WTC11 (cell line): ENCODE data around the gene CERS2. TPM values are rescaled to one million over a fixed set of nuclear protein-coding genes. Genes with fewer than 3 reads are reported as not detected.

Source experiments
- ATAC-seq: fragments of 200-7000 bp; cut with Tn5 transposase; 2 replicates; pipeline ENCODE4 v1.10.0; 2021; ENCODE audit warnings: mild to moderate bottlenecking, moderate library complexity
- CTCF ChIA-PET: fragments of 300-600 bp; sonication (Branson Sonifier 250); formaldehyde crosslinking; loops from one replicate; lab custom pipeline; 2021; ENCODE audit warnings: antibody characterized with exemption; lab: Charles Lee
- POLR2A ChIA-PET: fragments of 350-600 bp; sonication (Branson Sonifier 250); formaldehyde crosslinking; loops from one replicate; lab custom pipeline; 2021; ENCODE audit warnings: antibody characterized with exemption; lab: Charles Lee
- DNase-seq: peaks from one replicate; pipeline ENCODE4 v3.0.0; 2021; ENCODE audit warnings: low spot score
- H3K27ac Mint-ChIP-seq: 2 replicates; pipeline ENCODE4 v1.8.0; 2021; ENCODE audit warnings: mixed read lengths
- H3K27me3 Mint-ChIP-seq: 2 replicates; pipeline ENCODE4 v1.8.0; 2021; ENCODE audit warnings: low read depth, mild to moderate bottlenecking, moderate library complexity, mixed read lengths
- H3K36me3 Mint-ChIP-seq: 2 replicates; pipeline ENCODE4 v1.8.0; 2021; ENCODE audit warnings: mixed read lengths
- H3K4me1 Mint-ChIP-seq: 2 replicates; pipeline ENCODE4 v1.8.0; 2022; ENCODE audit warnings: mixed read lengths
- H3K4me3 Mint-ChIP-seq: 2 replicates; pipeline ENCODE4 v1.8.0; 2021; ENCODE audit warnings: mild to moderate bottlenecking, moderate library complexity, mixed read lengths
- H3K9me3 Mint-ChIP-seq: 2 replicates; pipeline ENCODE4 v1.8.0; 2021; ENCODE audit warnings: mixed read lengths
- ATF1 ChIP-seq: sonication (generic); formaldehyde crosslinking; IDR thresholded peaks from 2 replicates; pipeline ENCODE4 v1.8.1; 2023; ENCODE audit warnings: mild to moderate bottlenecking, moderate library complexity, missing genetic modification reagents
- ATF2 ChIP-seq: sonication (generic); formaldehyde crosslinking; IDR thresholded peaks from 2 replicates; pipeline ENCODE4 v1.8.1; 2022; ENCODE audit warnings: low read depth, missing genetic modification reagents, borderline replicate concordance
- CBFB ChIP-seq: sonication (generic); formaldehyde crosslinking; IDR thresholded peaks from 2 replicates; pipeline ENCODE4 v1.8.1; 2022; ENCODE audit warnings: mild to moderate bottlenecking, low read depth, missing genetic modification reagents
- CREB1 ChIP-seq: sonication (generic); formaldehyde crosslinking; IDR thresholded peaks from 2 replicates; pipeline ENCODE4 v1.8.0; 2023; ENCODE audit warnings: mild to moderate bottlenecking, missing genetic modification reagents
- GTF2I ChIP-seq: fragments of 250-450 bp; sonication (Bioruptor Pico); conservative IDR thresholded peaks from 2 replicates; pipeline ENCODE4 v1.4.0; 2021; ENCODE audit warnings: mild to moderate bottlenecking
- JAZF1 ChIP-seq: fragments of 250-450 bp; sonication (Bioruptor Pico); IDR thresholded peaks from 2 replicates; pipeline ENCODE4 v1.9.0; 2021; ENCODE audit warnings: moderate library complexity, mild to moderate bottlenecking, inconsistent platforms
- JUN ChIP-seq: sonication (generic); formaldehyde crosslinking; IDR thresholded peaks from 2 replicates; pipeline ENCODE4 v1.8.0; 2023; ENCODE audit warnings: mild to moderate bottlenecking, missing genetic modification reagents
- KAT7 ChIP-seq: sonication (generic); formaldehyde crosslinking; IDR thresholded peaks from 2 replicates; pipeline ENCODE4 v1.8.1; 2023; ENCODE audit warnings: missing genetic modification reagents, mild to moderate bottlenecking, borderline replicate concordance
- OVOL2 ChIP-seq: fragments of 250-450 bp; sonication (Bioruptor Pico); IDR thresholded peaks from 2 replicates; pipeline ENCODE4 v1.9.0; 2021; ENCODE audit warnings: mild to moderate bottlenecking, borderline replicate concordance
- RELA ChIP-seq: sonication (generic); formaldehyde crosslinking; IDR thresholded peaks from 2 replicates; pipeline ENCODE4 v1.8.1; 2022; ENCODE audit warnings: missing genetic modification reagents, mild to moderate bottlenecking, borderline replicate concordance
- SP1 ChIP-seq: sonication (generic); formaldehyde crosslinking; conservative IDR thresholded peaks from 2 replicates; pipeline ENCODE4 v1.8.1; 2022; ENCODE audit warnings: missing genetic modification reagents
- TP53 ChIP-seq: sonication (generic); formaldehyde crosslinking; IDR thresholded peaks from 2 replicates; pipeline ENCODE4 v1.8.1; 2023; ENCODE audit warnings: mild to moderate bottlenecking, missing genetic modification reagents
- ZNF671 ChIP-seq: fragments of 250-450 bp; sonication (Bioruptor Pico); IDR thresholded peaks from 2 replicates; pipeline ENCODE4 v1.8.0; 2021; ENCODE audit warnings: mild to moderate bottlenecking
- total RNA-seq: library from RNA; stranded (reverse); gene quantifications from 3 replicates; pipeline ENCODE4 v1.2.3, GENCODE V29; 2021
- TF ChIP-seq, protein P1 (sequence below): sonication (generic); formaldehyde crosslinking; IDR thresholded peaks from 2 replicates; pipeline ENCODE4 v1.8.1; 2023; ENCODE audit warnings: mild to moderate bottlenecking, missing genetic modification reagents
- TF ChIP-seq, protein P2 (sequence below): fragments of 250-450 bp; sonication (Bioruptor Pico); IDR thresholded peaks from 2 replicates; pipeline ENCODE4 v2.1.2; 2022; ENCODE audit warnings: mild to moderate bottlenecking, moderate library complexity
- TF ChIP-seq, protein P3 (sequence below): fragments of 250-450 bp; sonication (Bioruptor Pico); IDR thresholded peaks from 2 replicates; pipeline ENCODE4 v1.9.0; 2021; ENCODE audit warnings: mild to moderate bottlenecking, borderline replicate concordance
- TF ChIP-seq, protein P4 (sequence below): sonication (generic); formaldehyde crosslinking; IDR thresholded peaks from 2 replicates; pipeline ENCODE4 v1.8.0; 2022; ENCODE audit warnings: mild to moderate bottlenecking, missing genetic modification reagents
- TF ChIP-seq, protein P5 (sequence below): sonication (generic); formaldehyde crosslinking; conservative IDR thresholded peaks from 2 replicates; pipeline ENCODE4 v1.8.1; 2022; ENCODE audit warnings: mild to moderate bottlenecking, missing genetic modification reagents
- TF ChIP-seq, protein P6 (sequence below): sonication (generic); formaldehyde crosslinking; IDR thresholded peaks from 2 replicates; pipeline ENCODE4 v1.8.0; 2023; ENCODE audit warnings: missing genetic modification reagents
- TF ChIP-seq, protein P7 (sequence below): sonication (generic); formaldehyde crosslinking; IDR thresholded peaks from 2 replicates; pipeline ENCODE4 v1.8.1; 2023; ENCODE audit warnings: mild to moderate bottlenecking, missing genetic modification reagents, borderline replicate concordance

The CERS2 gene
- total RNA-seq, 1 experiment from 2014 or later, result 182 TPM

- TF ChIP-seq, protein P1, sequence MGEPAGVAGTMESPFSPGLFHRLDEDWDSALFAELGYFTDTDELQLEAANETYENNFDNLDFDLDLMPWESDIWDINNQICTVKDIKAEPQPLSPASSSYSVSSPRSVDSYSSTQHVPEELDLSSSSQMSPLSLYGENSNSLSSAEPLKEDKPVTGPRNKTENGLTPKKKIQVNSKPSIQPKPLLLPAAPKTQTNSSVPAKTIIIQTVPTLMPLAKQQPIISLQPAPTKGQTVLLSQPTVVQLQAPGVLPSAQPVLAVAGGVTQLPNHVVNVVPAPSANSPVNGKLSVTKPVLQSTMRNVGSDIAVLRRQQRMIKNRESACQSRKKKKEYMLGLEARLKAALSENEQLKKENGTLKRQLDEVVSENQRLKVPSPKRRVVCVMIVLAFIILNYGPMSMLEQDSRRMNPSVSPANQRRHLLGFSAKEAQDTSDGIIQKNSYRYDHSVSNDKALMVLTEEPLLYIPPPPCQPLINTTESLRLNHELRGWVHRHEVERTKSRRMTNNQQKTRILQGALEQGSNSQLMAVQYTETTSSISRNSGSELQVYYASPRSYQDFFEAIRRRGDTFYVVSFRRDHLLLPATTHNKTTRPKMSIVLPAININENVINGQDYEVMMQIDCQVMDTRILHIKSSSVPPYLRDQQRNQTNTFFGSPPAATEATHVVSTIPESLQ (CRISPR knock-in tag), result no peak
- TF ChIP-seq JAZF1 (CRISPR knock-in tag), result no peak
- no peak for TF ChIP-seq ATF2 (CRISPR knock-in tag)
- no peak for TF ChIP-seq RELA
- TF ChIP-seq CREB1, result no peak
- TF ChIP-seq, all 79 proteins: peak for 0
Measured at GRCh38 chr1:150966011-150966410, 8.6 kb downstream of the CERS2 start (continued).

- DNase-seq, result no peak
- Mint-ChIP-seq H3K4me1 (peaks cover 8% of the 10 kb centered on the region), H3K9me3 (no peaks in the 10 kb centered on the region), H3K27ac (no peak overlapping the region), H3K36me3 (peaks cover 76% of the 10 kb centered on the region), H3K4me3 (no peak overlapping the region), H3K27me3 (no peaks in the 10 kb centered on the region)
- TF ChIP-seq, protein P2, sequence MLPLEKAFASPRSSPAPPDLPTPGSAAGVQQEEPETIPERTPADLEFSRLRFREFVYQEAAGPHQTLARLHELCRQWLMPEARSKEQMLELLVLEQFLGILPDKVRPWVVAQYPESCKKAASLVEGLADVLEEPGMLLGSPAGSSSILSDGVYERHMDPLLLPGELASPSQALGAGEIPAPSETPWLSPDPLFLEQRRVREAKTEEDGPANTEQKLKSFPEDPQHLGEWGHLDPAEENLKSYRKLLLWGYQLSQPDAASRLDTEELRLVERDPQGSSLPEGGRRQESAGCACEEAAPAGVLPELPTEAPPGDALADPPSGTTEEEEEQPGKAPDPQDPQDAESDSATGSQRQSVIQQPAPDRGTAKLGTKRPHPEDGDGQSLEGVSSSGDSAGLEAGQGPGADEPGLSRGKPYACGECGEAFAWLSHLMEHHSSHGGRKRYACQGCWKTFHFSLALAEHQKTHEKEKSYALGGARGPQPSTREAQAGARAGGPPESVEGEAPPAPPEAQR, result no peak
- no peak for TF ChIP-seq KAT7
- TF ChIP-seq GTF2I (CRISPR knock-in tag), result no peak
- TF ChIP-seq SP1 (CRISPR knock-in tag), result no peak
- TF ChIP-seq JAZF1 (CRISPR knock-in tag), result no peak
- TF ChIP-seq, protein P3, sequence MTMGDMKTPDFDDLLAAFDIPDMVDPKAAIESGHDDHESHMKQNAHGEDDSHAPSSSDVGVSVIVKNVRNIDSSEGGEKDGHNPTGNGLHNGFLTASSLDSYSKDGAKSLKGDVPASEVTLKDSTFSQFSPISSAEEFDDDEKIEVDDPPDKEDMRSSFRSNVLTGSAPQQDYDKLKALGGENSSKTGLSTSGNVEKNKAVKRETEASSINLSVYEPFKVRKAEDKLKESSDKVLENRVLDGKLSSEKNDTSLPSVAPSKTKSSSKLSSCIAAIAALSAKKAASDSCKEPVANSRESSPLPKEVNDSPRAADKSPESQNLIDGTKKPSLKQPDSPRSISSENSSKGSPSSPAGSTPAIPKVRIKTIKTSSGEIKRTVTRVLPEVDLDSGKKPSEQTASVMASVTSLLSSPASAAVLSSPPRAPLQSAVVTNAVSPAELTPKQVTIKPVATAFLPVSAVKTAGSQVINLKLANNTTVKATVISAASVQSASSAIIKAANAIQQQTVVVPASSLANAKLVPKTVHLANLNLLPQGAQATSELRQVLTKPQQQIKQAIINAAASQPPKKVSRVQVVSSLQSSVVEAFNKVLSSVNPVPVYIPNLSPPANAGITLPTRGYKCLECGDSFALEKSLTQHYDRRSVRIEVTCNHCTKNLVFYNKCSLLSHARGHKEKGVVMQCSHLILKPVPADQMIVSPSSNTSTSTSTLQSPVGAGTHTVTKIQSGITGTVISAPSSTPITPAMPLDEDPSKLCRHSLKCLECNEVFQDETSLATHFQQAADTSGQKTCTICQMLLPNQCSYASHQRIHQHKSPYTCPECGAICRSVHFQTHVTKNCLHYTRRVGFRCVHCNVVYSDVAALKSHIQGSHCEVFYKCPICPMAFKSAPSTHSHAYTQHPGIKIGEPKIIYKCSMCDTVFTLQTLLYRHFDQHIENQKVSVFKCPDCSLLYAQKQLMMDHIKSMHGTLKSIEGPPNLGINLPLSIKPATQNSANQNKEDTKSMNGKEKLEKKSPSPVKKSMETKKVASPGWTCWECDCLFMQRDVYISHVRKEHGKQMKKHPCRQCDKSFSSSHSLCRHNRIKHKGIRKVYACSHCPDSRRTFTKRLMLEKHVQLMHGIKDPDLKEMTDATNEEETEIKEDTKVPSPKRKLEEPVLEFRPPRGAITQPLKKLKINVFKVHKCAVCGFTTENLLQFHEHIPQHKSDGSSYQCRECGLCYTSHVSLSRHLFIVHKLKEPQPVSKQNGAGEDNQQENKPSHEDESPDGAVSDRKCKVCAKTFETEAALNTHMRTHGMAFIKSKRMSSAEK (CRISPR knock-in tag), result no peak
- TF ChIP-seq, protein P4, sequence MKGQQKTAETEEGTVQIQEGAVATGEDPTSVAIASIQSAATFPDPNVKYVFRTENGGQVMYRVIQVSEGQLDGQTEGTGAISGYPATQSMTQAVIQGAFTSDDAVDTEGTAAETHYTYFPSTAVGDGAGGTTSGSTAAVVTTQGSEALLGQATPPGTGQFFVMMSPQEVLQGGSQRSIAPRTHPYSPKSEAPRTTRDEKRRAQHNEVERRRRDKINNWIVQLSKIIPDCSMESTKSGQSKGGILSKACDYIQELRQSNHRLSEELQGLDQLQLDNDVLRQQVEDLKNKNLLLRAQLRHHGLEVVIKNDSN, result no peak
- no peak for TF ChIP-seq JUN
- POLR2A ChIA-PET, result interaction anchor here (1.0 kb wide), 1 partner anchor 41 kb away, joined by 3 read pairs; the partner anchor contains the start of gene MINDY1
- CTCF ChIA-PET, result interaction anchor here (0.8 to 1.4 kb wide), 3 partner anchors 14 to 41 kb away, joined by 3 to 5 read pairs (median 3); partner anchors contain the start of gene MINDY1
- no peak for ATAC-seq
Measured at GRCh38 chr1:150965605-150966004, 9.0 kb downstream of the CERS2 start.

- ChIA-PET CTCF (no interaction called here), POLR2A (no interaction called here)
- H3K36me3 Mint-ChIP-seq, result peaks cover 91% of the 10 kb centered on the region
- H3K4me3 Mint-ChIP-seq, result no peak overlapping the region
- ATAC-seq (no peak), DNase-seq (no peak)
- TF ChIP-seq, protein P5, sequence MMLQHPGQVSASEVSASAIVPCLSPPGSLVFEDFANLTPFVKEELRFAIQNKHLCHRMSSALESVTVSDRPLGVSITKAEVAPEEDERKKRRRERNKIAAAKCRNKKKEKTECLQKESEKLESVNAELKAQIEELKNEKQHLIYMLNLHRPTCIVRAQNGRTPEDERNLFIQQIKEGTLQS (CRISPR knock-in tag), result no peak
- no peak for TF ChIP-seq CBFB (CRISPR knock-in tag)
- TF ChIP-seq, protein P6, sequence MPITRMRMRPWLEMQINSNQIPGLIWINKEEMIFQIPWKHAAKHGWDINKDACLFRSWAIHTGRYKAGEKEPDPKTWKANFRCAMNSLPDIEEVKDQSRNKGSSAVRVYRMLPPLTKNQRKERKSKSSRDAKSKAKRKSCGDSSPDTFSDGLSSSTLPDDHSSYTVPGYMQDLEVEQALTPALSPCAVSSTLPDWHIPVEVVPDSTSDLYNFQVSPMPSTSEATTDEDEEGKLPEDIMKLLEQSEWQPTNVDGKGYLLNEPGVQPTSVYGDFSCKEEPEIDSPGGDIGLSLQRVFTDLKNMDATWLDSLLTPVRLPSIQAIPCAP, result no peak
- no peak for TF ChIP-seq ZNF671 (CRISPR knock-in tag)
- no peak for TF ChIP-seq TP53 (CRISPR knock-in tag)
- TF ChIP-seq, protein P7, sequence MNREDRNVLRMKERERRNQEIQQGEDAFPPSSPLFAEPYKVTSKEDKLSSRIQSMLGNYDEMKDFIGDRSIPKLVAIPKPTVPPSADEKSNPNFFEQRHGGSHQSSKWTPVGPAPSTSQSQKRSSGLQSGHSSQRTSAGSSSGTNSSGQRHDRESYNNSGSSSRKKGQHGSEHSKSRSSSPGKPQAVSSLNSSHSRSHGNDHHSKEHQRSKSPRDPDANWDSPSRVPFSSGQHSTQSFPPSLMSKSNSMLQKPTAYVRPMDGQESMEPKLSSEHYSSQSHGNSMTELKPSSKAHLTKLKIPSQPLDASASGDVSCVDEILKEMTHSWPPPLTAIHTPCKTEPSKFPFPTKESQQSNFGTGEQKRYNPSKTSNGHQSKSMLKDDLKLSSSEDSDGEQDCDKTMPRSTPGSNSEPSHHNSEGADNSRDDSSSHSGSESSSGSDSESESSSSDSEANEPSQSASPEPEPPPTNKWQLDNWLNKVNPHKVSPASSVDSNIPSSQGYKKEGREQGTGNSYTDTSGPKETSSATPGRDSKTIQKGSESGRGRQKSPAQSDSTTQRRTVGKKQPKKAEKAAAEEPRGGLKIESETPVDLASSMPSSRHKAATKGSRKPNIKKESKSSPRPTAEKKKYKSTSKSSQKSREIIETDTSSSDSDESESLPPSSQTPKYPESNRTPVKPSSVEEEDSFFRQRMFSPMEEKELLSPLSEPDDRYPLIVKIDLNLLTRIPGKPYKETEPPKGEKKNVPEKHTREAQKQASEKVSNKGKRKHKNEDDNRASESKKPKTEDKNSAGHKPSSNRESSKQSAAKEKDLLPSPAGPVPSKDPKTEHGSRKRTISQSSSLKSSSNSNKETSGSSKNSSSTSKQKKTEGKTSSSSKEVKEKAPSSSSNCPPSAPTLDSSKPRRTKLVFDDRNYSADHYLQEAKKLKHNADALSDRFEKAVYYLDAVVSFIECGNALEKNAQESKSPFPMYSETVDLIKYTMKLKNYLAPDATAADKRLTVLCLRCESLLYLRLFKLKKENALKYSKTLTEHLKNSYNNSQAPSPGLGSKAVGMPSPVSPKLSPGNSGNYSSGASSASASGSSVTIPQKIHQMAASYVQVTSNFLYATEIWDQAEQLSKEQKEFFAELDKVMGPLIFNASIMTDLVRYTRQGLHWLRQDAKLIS, result no peak
- no peak for TF ChIP-seq ATF1
- TF ChIP-seq OVOL2 (CRISPR knock-in tag), result no peak
- no peak for TF ChIP-seq JUN
- no peaks in the 10 kb centered on the region for H3K27me3 Mint-ChIP-seq
- no peaks in the 10 kb centered on the region for H3K9me3 Mint-ChIP-seq
- peak overlapping the region; percentile 33 for H3K27ac Mint-ChIP-seq
- peaks cover 2% of the 10 kb centered on the region; the same call in 1 of the 2 replicates for H3K4me1 Mint-ChIP-seq
Measured at GRCh38 chr1:150964164-150964489, 10.5 kb downstream of the CERS2 start.
